ENCODE data around the gene TTC33.

TTC33 gene

GRCh38 chr5:40560474-40561110 is 195.2 kb downstream of the TTC33 start:
- no peak for DNase-seq

- no peak for DNase-seq
These were observed 196.5 kb downstream of the TTC33 start for GRCh38 chr5:40559306-40559705.

- DNase-seq: no peak
These were observed 198.3 kb downstream of the TTC33 start for GRCh38 chr5:40557501-40557900.

GRCh38 chr5:40556811-40557210 is 198.9 kb downstream of the TTC33 start:
- no peak for DNase-seq

- DNase-seq: no peak
These were observed 199.9 kb downstream of the TTC33 start for GRCh38 chr5:40555886-40556285.

GRCh38 chr5:40554813-40555212 is 200.9 kb downstream of the TTC33 start:
- no peak for DNase-seq

- DNase-seq: no peak
These were observed 201.7 kb downstream of the TTC33 start for GRCh38 chr5:40554054-40554453.

GRCh38 chr5:40552981-40553380 is 202.8 kb downstream of the TTC33 start:
- DNase-seq: no peak

GRCh38 chr5:40551496-40552491 is 204.0 kb downstream of the TTC33 start:
- DNase-seq: no peak

- no peak for DNase-seq
These were observed 205.3 kb downstream of the TTC33 start for GRCh38 chr5:40550481-40550880.

- DNase-seq: no peak
These were observed 206.1 kb downstream of the TTC33 start for GRCh38 chr5:40549616-40550015.

- no peak for DNase-seq
These were observed 207.7 kb downstream of the TTC33 start for GRCh38 chr5:40547994-40548575.

GRCh38 chr5:40547557-40547956 is 208.2 kb downstream of the TTC33 start:
- DNase-seq: no peak

- DNase-seq: no peak
These were observed 215.5 kb downstream of the TTC33 start for GRCh38 chr5:40540301-40540700.

- DNase-seq: no peak
These were observed 231.1 kb downstream of the TTC33 start for GRCh38 chr5:40524677-40525076.

- no peak for DNase-seq
These were observed 233.8 kb downstream of the TTC33 start for GRCh38 chr5:40521925-40522324.

- DNase-seq: no peak
These were observed 234.5 kb downstream of the TTC33 start for GRCh38 chr5:40521108-40521785.

- no peak for DNase-seq
These were observed 237.3 kb downstream of the TTC33 start for GRCh38 chr5:40518485-40518917.

- no peak for DNase-seq
These were observed 240.3 kb downstream of the TTC33 start for GRCh38 chr5:40515476-40515875.

GRCh38 chr5:40514976-40515375 is 240.8 kb downstream of the TTC33 start:
- DNase-seq: no peak

GRCh38 chr5:40511801-40512200 is 244.0 kb downstream of the TTC33 start:
- DNase-seq: no peak

- DNase-seq: no peak
These were observed 248.7 kb downstream of the TTC33 start for GRCh38 chr5:40507095-40507494.

- no peak for DNase-seq
These were observed 250.7 kb downstream of the TTC33 start for GRCh38 chr5:40505031-40505430.
